Fibroblast of lung (primary cell): ENCODE data around the gene SLC35G4. TPM values are rescaled to one million over a fixed set of nuclear protein-coding genes. Genes with fewer than 3 reads are reported as not detected.

Source experiments
- DNase-seq, 2 donors: peaks; one replicate each; pipeline versions ENCODE4 v3.0.0 to v3.0.0-alpha.2; 2010; ENCODE audit warnings: low read depth in 2 of 2
- H2AFZ ChIP-seq: 2 replicates; pipeline ENCODE4 v1.5.1; 2012; ENCODE audit warnings: low read length, control low read depth, inconsistent platforms
- H3K27ac ChIP-seq: 2 replicates; pipeline ENCODE4 v1.5.1; 2011; ENCODE audit warnings: low read length, control low read depth; ENCODE audit not compliant: insufficient read depth
- H3K27me3 ChIP-seq: 2 replicates; pipeline ENCODE4 v1.5.1; 2011; ENCODE audit warnings: mild to moderate bottlenecking, low read length; ENCODE audit not compliant: control insufficient read depth, insufficient read depth
- H3K36me3 ChIP-seq: 2 replicates; pipeline ENCODE4 v1.5.1; 2011; ENCODE audit warnings: low read length; ENCODE audit not compliant: control insufficient read depth, insufficient read depth
- H3K4me1 ChIP-seq: 2 replicates; pipeline ENCODE4 v1.5.1; 2011; ENCODE audit warnings: low read length; ENCODE audit not compliant: control insufficient read depth, insufficient read depth; ENCODE audit errors: extremely low read depth
- H3K4me2 ChIP-seq: 2 replicates; pipeline ENCODE4 v1.5.1; 2011; ENCODE audit warnings: low read length, control low read depth; ENCODE audit not compliant: insufficient read depth; ENCODE audit errors: extremely low read depth
- H3K4me3 ChIP-seq, 4 experiments: fragments of 200-600 bp in 1 of 4; sonication (generic) in 1 of 4; replicated peaks in 1 of 4; 2 replicates each; pipeline ENCODE4 v1.5.1; 2011 to 2016; ENCODE audit warnings: low read length in 4 of 4, low read depth in 3 of 4, mild to moderate bottlenecking in 3 of 4, control low read depth in 2 of 4, inconsistent platforms in 1 of 4, mixed read lengths in 1 of 4; ENCODE audit not compliant: insufficient read depth in 1 of 4; ENCODE audit errors: control extremely low read depth in 1 of 4
- H3K79me2 ChIP-seq: 2 replicates; pipeline ENCODE4 v1.5.1; 2012; ENCODE audit warnings: mild to moderate bottlenecking, low read length, inconsistent platforms; ENCODE audit not compliant: control insufficient read depth, insufficient read depth
- H3K9ac ChIP-seq: 2 replicates; pipeline ENCODE4 v1.5.1; 2011; ENCODE audit warnings: mild to moderate bottlenecking, low read length, control low read depth; ENCODE audit not compliant: insufficient read depth
- H3K9me3 ChIP-seq: 2 replicates; pipeline ENCODE4 v1.5.1; 2012; ENCODE audit warnings: low read depth, low read length; ENCODE audit not compliant: control insufficient read depth, insufficient read depth
- H4K20me1 ChIP-seq: 2 replicates; pipeline ENCODE4 v1.5.1; 2011; ENCODE audit warnings: low read length; ENCODE audit not compliant: control insufficient read depth, insufficient read depth; ENCODE audit errors: extremely low read depth
- CTCF ChIP-seq, 2 donors: IDR thresholded peaks in 1 of 2; conservative IDR thresholded peaks in 1 of 2; 1 replicate in 1 of 2; 2 replicates in 1 of 2; pipeline ENCODE4 v1.5.1; 2011 to 2012; ENCODE audit warnings: low read length in 2 of 2, control low read depth in 1 of 2, inconsistent platforms in 1 of 2, low read depth in 1 of 2, mild to moderate bottlenecking in 1 of 2
- EZH2 ChIP-seq: IDR thresholded peaks from 2 replicates; pipeline ENCODE4 v1.5.1; 2012; ENCODE audit warnings: low read length, control low read depth, mild to moderate bottlenecking; ENCODE audit errors: missing control alignments
- polyA plus RNA-seq, 2 donors: library from polyadenylated mRNA; depleted of rRNA in 1 of 2; stranded (reverse) in 1 of 2; unstranded in 1 of 2; fragments of >200 nt; gene quantifications; 2 replicates each; pipeline ENCODE4 v1.2.1, GENCODE V29; 2011 to 2012; ENCODE audit warnings: missing spikeins in 1 of 2
- total RNA-seq: library from RNA; depleted of rRNA; stranded (reverse); fragments of >200 nt; gene quantifications from 2 replicates; pipeline ENCODE4 v1.2.1, GENCODE V29; 2014

SLC35G4 gene
- total and polyA plus RNA-seq, 2 donors (not counting 1 experiment from before 2014, with no cell fraction given): not detected

DNA sequence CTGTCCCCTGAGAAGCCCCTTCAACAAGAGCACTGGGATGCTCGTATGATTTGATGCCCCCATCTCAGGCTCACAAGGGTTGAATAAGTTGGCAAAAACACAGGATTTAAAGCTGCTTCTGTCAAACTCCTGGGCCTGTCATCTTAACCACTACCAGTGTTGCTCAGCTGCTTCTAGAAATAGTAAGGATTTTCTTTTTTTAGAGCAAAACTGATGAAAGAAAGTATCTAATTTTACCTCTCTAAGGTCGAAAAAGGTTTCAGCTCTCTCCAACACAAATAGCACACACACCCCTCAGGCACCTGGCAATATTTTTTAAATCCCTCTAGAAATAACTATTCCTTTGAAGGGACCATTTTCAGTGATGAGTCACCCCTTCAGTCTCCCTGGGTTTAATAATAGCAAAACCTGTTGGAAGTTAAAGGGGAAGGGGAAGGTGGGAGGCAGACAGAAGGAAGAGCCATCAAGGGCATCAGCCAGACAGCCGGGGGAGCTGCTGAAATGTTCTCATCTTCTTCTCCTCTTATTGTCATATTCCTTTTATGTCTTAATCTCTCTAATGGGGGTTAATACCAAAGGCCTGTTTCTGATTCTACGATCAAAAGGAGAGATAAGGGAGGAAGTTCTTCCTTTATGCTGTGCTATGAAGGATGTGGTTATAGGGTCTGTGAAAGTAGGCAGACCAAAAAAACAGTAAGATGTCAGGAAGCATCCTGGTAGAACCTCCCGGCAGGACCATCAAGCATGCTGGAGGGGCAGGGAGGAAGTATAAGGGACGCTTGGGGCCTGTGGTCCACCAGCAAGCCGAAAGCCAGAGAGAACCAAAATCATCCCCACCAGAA is 31.9 kb upstream of the SLC35G4 start:
- no peak overlapping the region for H2AFZ ChIP-seq
- no peaks in the 10 kb centered on the region for H3K36me3 ChIP-seq
- H3K27ac ChIP-seq: no peak overlapping the region
- peaks cover 3% of the 10 kb centered on the region for H3K27me3 ChIP-seq
- H3K4me2 ChIP-seq: no peak overlapping the region
- H4K20me1 ChIP-seq: no peaks in the 10 kb centered on the region
- H3K4me3 ChIP-seq: no peak overlapping the region
- no peaks in the 10 kb centered on the region for H3K79me2 ChIP-seq
- no peaks in the 10 kb centered on the region for H3K4me1 ChIP-seq
- H3K9ac ChIP-seq: no peak overlapping the region
- no peak for DNase-seq
- TF ChIP-seq CTCF (conservative IDR thresholded peaks at IDR 0.05 in 1 of 2, IDR thresholded peaks at IDR 0.05 in 1 of 2; ENCODE audit: low read depth in 1 of 2, low read length in 2 of 2) (no peak), EZH2 (no peak)
- no peaks in the 10 kb centered on the region for H3K9me3 ChIP-seq

DNA sequence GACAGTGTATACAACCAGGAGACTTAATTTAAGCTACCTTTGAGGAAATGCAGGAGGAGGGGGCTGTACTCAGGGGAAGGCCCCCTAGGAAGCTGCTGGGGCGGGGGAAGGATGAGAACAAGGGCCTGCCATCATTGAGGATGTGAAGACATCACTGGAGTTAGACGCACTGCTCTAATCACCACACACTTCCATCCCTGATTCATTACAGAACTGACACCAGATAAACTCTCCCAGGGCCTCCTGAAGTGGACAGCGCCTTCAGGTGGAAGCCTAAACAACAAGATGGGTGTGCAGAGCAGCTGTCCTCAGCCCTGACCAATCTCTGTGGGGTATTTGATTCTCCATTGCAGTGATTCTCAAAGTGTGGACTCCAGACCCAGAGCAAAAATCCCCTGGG is 30.6 kb upstream of the SLC35G4 start:
- Histone ChIP-seq H2AFZ (no peak overlapping the region), H3K4me2 (no peak overlapping the region), H3K4me3 (no peak overlapping the region), H3K4me1 (no peaks in the 10 kb centered on the region), H3K27ac (no peak overlapping the region), H3K9me3 (no peaks in the 10 kb centered on the region), H3K36me3 (no peaks in the 10 kb centered on the region), H3K27me3 (peaks cover 3% of the 10 kb centered on the region), H3K9ac (no peak overlapping the region), H3K79me2 (no peaks in the 10 kb centered on the region), H4K20me1 (no peaks in the 10 kb centered on the region)
- no peak for TF ChIP-seq CTCF (conservative IDR thresholded peaks at IDR 0.05 in 1 of 2, IDR thresholded peaks at IDR 0.05 in 1 of 2; ENCODE audit: low read depth in 1 of 2, low read length in 2 of 2)
- no peak for TF ChIP-seq EZH2
- no peak for DNase-seq

GRCh38 chr18:11579916-11580315 is 29.5 kb upstream of the SLC35G4 start:
- no peak overlapping the region for H3K27ac ChIP-seq

More at GRCh38 chr18:11579916-11580315, 29.5 kb upstream of the SLC35G4 start:
- no peak overlapping the region for H3K4me2 ChIP-seq
- H3K4me1 ChIP-seq: no peaks in the 10 kb centered on the region
- H3K9ac ChIP-seq: no peak overlapping the region
- H3K9me3 ChIP-seq: no peaks in the 10 kb centered on the region
- no peaks in the 10 kb centered on the region for H3K36me3 ChIP-seq
- H3K79me2 ChIP-seq: no peaks in the 10 kb centered on the region
- no peaks in the 10 kb centered on the region for H4K20me1 ChIP-seq
- no peak overlapping the region for H2AFZ ChIP-seq
- no peak for DNase-seq
- TF ChIP-seq CTCF (conservative IDR thresholded peaks at IDR 0.05 in 1 of 2, IDR thresholded peaks at IDR 0.05 in 1 of 2; ENCODE audit: low read depth in 1 of 2, low read length in 2 of 2) (no peak), EZH2 (no peak)
- no peak overlapping the region for H3K4me3 ChIP-seq
- peaks cover 3% of the 10 kb centered on the region for H3K27me3 ChIP-seq
